OCI-LY3 (cell line): ENCODE data around the gene GPR171.
"Not testable (repeated sequence)": the region's sequence is repeated elsewhere in the genome, so short reads cannot be mapped to it uniquely, and the experiment has no call there.

Experiments
- EZH2phosphoT487 ChIP-seq: fragments of 200-600 bp; shearing (Covaris generic); IDR thresholded peaks from 2 replicates; pipeline ENCODE4 v1.6.1; 2018; ENCODE audit warnings: antibody characterized with exemption, mixed run types, low read depth
- TF ChIP-seq, protein P1 (sequence below): fragments of 200-600, 300-600 bp; sonication (generic); IDR thresholded peaks from 2 replicates; pipeline ENCODE4 v1.5.1; 2014; ENCODE audit warnings: antibody characterized with exemption, low read length, low read depth

DNA sequence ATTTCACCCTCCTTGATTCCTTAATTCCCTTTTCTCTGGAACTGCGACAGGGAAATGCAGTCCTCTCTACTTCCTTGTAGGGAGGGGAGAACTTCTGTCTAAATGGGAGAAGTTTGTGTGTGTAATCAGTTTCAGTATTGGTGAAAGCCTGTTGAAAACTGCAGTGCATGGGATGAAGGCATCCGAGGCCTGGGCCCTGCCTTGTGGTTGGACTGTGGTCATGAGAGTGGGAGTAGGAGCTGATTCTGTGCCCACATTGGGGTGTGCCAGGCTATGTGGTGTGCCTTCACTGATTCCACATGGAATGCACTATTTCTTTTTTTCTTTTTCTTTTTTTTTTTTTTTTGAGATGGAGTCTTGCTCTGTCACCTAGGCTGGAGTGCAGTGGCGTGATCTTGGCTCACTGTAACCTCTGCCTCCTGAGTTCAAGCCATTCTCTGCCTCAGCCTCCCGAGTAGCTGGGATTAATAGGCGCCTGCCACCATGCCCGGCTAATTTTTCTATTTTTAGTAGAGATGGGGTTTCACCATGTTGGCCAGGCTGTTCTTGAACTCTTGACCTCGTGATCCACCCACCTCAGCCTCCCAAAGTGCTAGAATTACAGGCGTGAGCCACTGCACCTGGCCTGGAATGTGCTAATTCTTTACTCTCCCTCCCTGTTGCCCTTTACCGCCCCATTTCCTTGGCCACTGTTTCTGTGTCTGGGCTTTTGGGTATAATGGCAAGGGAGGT, 32.9 kb downstream of the GPR171 start:
- TF ChIP-seq, protein P1, sequence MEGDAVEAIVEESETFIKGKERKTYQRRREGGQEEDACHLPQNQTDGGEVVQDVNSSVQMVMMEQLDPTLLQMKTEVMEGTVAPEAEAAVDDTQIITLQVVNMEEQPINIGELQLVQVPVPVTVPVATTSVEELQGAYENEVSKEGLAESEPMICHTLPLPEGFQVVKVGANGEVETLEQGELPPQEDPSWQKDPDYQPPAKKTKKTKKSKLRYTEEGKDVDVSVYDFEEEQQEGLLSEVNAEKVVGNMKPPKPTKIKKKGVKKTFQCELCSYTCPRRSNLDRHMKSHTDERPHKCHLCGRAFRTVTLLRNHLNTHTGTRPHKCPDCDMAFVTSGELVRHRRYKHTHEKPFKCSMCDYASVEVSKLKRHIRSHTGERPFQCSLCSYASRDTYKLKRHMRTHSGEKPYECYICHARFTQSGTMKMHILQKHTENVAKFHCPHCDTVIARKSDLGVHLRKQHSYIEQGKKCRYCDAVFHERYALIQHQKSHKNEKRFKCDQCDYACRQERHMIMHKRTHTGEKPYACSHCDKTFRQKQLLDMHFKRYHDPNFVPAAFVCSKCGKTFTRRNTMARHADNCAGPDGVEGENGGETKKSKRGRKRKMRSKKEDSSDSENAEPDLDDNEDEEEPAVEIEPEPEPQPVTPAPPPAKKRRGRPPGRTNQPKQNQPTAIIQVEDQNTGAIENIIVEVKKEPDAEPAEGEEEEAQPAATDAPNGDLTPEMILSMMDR: not testable (repeated sequence)
- TF ChIP-seq EZH2phosphoT487: not testable (repeated sequence)
